ENCODE measurements around the gene CXCR5.

DNA sequence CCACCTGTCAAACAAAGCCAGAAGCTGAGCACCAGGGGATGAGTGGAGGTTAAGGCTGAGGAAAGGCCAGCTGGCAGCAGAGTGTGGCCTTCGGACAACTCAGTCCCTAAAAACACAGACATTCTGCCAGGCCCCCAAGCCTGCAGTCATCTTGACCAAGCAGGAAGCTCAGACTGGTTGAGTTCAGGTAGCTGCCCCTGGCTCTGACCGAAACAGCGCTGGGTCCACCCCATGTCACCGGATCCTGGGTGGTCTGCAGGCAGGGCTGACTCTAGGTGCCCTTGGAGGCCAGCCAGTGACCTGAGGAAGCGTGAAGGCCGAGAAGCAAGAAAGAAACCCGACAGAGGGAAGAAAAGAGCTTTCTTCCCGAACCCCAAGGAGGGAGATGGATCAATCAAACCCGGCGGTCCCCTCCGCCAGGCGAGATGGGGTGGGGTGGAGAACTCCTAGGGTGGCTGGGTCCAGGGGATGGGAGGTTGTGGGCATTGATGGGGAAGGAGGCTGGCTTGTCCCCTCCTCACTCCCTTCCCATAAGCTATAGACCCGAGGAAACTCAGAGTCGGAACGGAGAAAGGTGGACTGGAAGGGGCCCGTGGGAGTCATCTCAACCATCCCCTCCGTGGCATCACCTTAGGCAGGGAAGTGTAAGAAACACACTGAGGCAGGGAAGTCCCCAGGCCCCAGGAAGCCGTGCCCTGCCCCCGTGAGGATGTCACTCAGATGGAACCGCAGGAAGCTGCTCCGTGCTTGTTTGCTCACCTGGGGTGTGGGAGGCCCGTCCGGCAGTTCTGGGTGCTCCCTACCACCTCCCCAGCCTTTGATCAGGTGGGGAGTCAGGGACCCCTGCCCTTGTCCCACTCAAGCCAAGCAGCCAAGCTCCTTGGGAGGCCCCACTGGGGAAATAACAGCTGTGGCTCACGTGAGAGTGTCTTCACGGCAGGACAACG lies 11.7 kb downstream of the CXCR5 start:
- TF ChIP-seq, protein P1, sequence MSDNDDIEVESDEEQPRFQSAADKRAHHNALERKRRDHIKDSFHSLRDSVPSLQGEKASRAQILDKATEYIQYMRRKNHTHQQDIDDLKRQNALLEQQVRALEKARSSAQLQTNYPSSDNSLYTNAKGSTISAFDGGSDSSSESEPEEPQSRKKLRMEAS (IDR thresholded peaks at IDR 0.05), result no peak
- TF ChIP-seq FOXM1 (IDR thresholded peaks at IDR 0.05; ENCODE audit: borderline replicate concordance, low read depth) (no peak), EGR1 (IDR thresholded peaks at IDR 0.05) (no peak), YY1 (IDR thresholded peaks at IDR 0.05; ENCODE audit: low read depth) (no peak), CEBPB (IDR thresholded peaks at IDR 0.05) (no peak), RAD21 (IDR thresholded peaks at IDR 0.05; ENCODE audit: low read depth) (no peak), TAF1 (IDR thresholded peaks at IDR 0.05; ENCODE audit: low read depth) (no peak), TEAD4 (IDR thresholded peaks at IDR 0.05) (no peak), ZBTB7A (IDR thresholded peaks at IDR 0.05; ENCODE audit: low read depth) (no peak), NFIC (IDR thresholded peaks at IDR 0.05) (no peak), EP300 (IDR thresholded peaks at IDR 0.05; ENCODE audit: borderline replicate concordance) (no peak), CREB1 (IDR thresholded peaks at IDR 0.05; ENCODE audit: low read depth) (no peak)
- TF ChIP-seq, protein P2, sequence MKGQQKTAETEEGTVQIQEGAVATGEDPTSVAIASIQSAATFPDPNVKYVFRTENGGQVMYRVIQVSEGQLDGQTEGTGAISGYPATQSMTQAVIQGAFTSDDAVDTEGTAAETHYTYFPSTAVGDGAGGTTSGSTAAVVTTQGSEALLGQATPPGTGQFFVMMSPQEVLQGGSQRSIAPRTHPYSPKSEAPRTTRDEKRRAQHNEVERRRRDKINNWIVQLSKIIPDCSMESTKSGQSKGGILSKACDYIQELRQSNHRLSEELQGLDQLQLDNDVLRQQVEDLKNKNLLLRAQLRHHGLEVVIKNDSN (IDR thresholded peaks at IDR 0.05), result no peak
- TF ChIP-seq, protein P3, sequence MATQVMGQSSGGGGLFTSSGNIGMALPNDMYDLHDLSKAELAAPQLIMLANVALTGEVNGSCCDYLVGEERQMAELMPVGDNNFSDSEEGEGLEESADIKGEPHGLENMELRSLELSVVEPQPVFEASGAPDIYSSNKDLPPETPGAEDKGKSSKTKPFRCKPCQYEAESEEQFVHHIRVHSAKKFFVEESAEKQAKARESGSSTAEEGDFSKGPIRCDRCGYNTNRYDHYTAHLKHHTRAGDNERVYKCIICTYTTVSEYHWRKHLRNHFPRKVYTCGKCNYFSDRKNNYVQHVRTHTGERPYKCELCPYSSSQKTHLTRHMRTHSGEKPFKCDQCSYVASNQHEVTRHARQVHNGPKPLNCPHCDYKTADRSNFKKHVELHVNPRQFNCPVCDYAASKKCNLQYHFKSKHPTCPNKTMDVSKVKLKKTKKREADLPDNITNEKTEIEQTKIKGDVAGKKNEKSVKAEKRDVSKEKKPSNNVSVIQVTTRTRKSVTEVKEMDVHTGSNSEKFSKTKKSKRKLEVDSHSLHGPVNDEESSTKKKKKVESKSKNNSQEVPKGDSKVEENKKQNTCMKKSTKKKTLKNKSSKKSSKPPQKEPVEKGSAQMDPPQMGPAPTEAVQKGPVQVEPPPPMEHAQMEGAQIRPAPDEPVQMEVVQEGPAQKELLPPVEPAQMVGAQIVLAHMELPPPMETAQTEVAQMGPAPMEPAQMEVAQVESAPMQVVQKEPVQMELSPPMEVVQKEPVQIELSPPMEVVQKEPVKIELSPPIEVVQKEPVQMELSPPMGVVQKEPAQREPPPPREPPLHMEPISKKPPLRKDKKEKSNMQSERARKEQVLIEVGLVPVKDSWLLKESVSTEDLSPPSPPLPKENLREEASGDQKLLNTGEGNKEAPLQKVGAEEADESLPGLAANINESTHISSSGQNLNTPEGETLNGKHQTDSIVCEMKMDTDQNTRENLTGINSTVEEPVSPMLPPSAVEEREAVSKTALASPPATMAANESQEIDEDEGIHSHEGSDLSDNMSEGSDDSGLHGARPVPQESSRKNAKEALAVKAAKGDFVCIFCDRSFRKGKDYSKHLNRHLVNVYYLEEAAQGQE (IDR thresholded peaks at IDR 0.05; ENCODE audit: low read depth), result no peak

Data from Ishikawa (cell line).